ENCODE measurements around the gene PLXND1.

PLXND1 gene

GRCh38 chr3:129543999-129544398 lies 62.5 kb downstream of the PLXND1 start:
- H3K27me3 Mint-ChIP-seq, result no peaks in the 10 kb centered on the region
- ATAC-seq (no peak), DNase-seq (no peak)
- H3K36me3 Mint-ChIP-seq (ENCODE audit: low read depth), result no peaks in the 10 kb centered on the region
- no peak overlapping the region for H3K4me3 Mint-ChIP-seq
- H3K4me1 Mint-ChIP-seq, result no peaks in the 10 kb centered on the region
- no peak overlapping the region for H3K27ac Mint-ChIP-seq
- H3K9me3 Mint-ChIP-seq, result no peaks in the 10 kb centered on the region

- ATAC-seq (no peak), DNase-seq (no peak)
- Mint-ChIP-seq H3K27ac (no peak within 1 kb of the TSS), H3K4me3 (no peak within 1 kb of the TSS), H3K36me3 (ENCODE audit: low read depth) (no peaks in the 10 kb centered on the region), H3K4me1 (no peaks in the 10 kb centered on the region), H3K27me3 (no peaks in the 10 kb centered on the region), H3K9me3 (no peaks in the 10 kb centered on the region)
Measured at GRCh38 chr3:129543156-129543790, 63.2 kb downstream of the PLXND1 start, which contains the start of gene H1-8. Gene H1-8 (plus strand): TSS chr3:129543175. CDS start chr3:129543219, 44 bp downstream.

GRCh38 chr3:129542747-129543146 lies 63.7 kb downstream of the PLXND1 start:
- no peak for ATAC-seq
- Mint-ChIP-seq H3K27me3 (no peaks in the 10 kb centered on the region), H3K9me3 (no peaks in the 10 kb centered on the region), H3K27ac (no peak overlapping the region), H3K36me3 (ENCODE audit: low read depth) (no peaks in the 10 kb centered on the region), H3K4me1 (no peaks in the 10 kb centered on the region), H3K4me3 (no peak overlapping the region)
- no peak for DNase-seq

- no peak for ATAC-seq
Measured at GRCh38 chr3:129540776-129541516, 65.5 kb downstream of the PLXND1 start.

GRCh38 chr3:129539206-129539605 lies 67.3 kb downstream of the PLXND1 start:
- H3K9me3 Mint-ChIP-seq, result no peaks in the 10 kb centered on the region
- ATAC-seq (no peak), DNase-seq (no peak)
- H3K36me3 Mint-ChIP-seq (ENCODE audit: low read depth), result no peaks in the 10 kb centered on the region
- H3K4me1 Mint-ChIP-seq, result no peaks in the 10 kb centered on the region
- H3K4me3 Mint-ChIP-seq, result no peak overlapping the region
- H3K27me3 Mint-ChIP-seq, result no peaks in the 10 kb centered on the region
- H3K27ac Mint-ChIP-seq, result no peak overlapping the region

More at GRCh38 chr3:129540776-129541516, 65.5 kb downstream of the PLXND1 start:
- H3K27ac Mint-ChIP-seq, result no peak overlapping the region
- H3K9me3 Mint-ChIP-seq, result no peaks in the 10 kb centered on the region
- H3K4me3 Mint-ChIP-seq, result no peak overlapping the region
- no peaks in the 10 kb centered on the region for H3K4me1 Mint-ChIP-seq
- no peaks in the 10 kb centered on the region for H3K27me3 Mint-ChIP-seq
- no peaks in the 10 kb centered on the region for H3K36me3 Mint-ChIP-seq (ENCODE audit: low read depth)
- no peak for DNase-seq

- no peak for ATAC-seq
- H3K4me3 Mint-ChIP-seq, result no peak overlapping the region
- no peaks in the 10 kb centered on the region for H3K9me3 Mint-ChIP-seq
- no peak overlapping the region for H3K27ac Mint-ChIP-seq
- DNase-seq, result no peak
- no peaks in the 10 kb centered on the region for H3K4me1 Mint-ChIP-seq
- no peaks in the 10 kb centered on the region for H3K27me3 Mint-ChIP-seq
- no peaks in the 10 kb centered on the region for H3K36me3 Mint-ChIP-seq (ENCODE audit: low read depth)
Measured at GRCh38 chr3:129536804-129537203, 69.7 kb downstream of the PLXND1 start.

- Mint-ChIP-seq H3K27me3 (no peaks in the 10 kb centered on the region), H3K27ac (no peak overlapping the region), H3K4me1 (no peaks in the 10 kb centered on the region), H3K4me3 (no peak overlapping the region), H3K36me3 (ENCODE audit: low read depth) (no peaks in the 10 kb centered on the region), H3K9me3 (no peaks in the 10 kb centered on the region)
- ATAC-seq (no peak), DNase-seq (no peak)
Measured at GRCh38 chr3:129536374-129536667, 70.2 kb downstream of the PLXND1 start.

- Mint-ChIP-seq H3K36me3 (ENCODE audit: low read depth) (no peaks in the 10 kb centered on the region), H3K4me3 (no peak overlapping the region), H3K27ac (no peak overlapping the region), H3K27me3 (no peaks in the 10 kb centered on the region), H3K4me1 (no peaks in the 10 kb centered on the region), H3K9me3 (no peaks in the 10 kb centered on the region)
- no peak for DNase-seq
- no peak for ATAC-seq
Measured at GRCh38 chr3:129535075-129535474, 71.4 kb downstream of the PLXND1 start.

- Mint-ChIP-seq H3K4me1 (no peaks in the 10 kb centered on the region), H3K27me3 (no peaks in the 10 kb centered on the region), H3K36me3 (ENCODE audit: low read depth) (no peaks in the 10 kb centered on the region), H3K9me3 (no peaks in the 10 kb centered on the region), H3K4me3 (no peak overlapping the region), H3K27ac (no peak overlapping the region)
- ATAC-seq (no peak), DNase-seq (no peak)
Measured at GRCh38 chr3:129534428-129535027, 71.9 kb downstream of the PLXND1 start.

- no peaks in the 10 kb centered on the region for H3K9me3 Mint-ChIP-seq
- H3K4me1 Mint-ChIP-seq, result no peaks in the 10 kb centered on the region
- H3K36me3 Mint-ChIP-seq (ENCODE audit: low read depth), result no peaks in the 10 kb centered on the region
- H3K27me3 Mint-ChIP-seq, result no peaks in the 10 kb centered on the region
- no peak for ATAC-seq
- DNase-seq, result no peak
- H3K4me3 Mint-ChIP-seq, result no peak overlapping the region
- H3K27ac Mint-ChIP-seq, result no peak overlapping the region
Measured at GRCh38 chr3:129533406-129533805, 73.1 kb downstream of the PLXND1 start.

- Mint-ChIP-seq H3K4me3 (no peak overlapping the region), H3K4me1 (no peaks in the 10 kb centered on the region), H3K27me3 (no peaks in the 10 kb centered on the region), H3K27ac (no peak overlapping the region), H3K9me3 (no peaks in the 10 kb centered on the region), H3K36me3 (ENCODE audit: low read depth) (no peaks in the 10 kb centered on the region)
- ATAC-seq (no peak), DNase-seq (no peak)
Measured at GRCh38 chr3:129532261-129532660, 74.2 kb downstream of the PLXND1 start.

- no peaks in the 10 kb centered on the region for H3K27me3 Mint-ChIP-seq
- H3K4me3 Mint-ChIP-seq, result no peak overlapping the region
- no peak overlapping the region for H3K27ac Mint-ChIP-seq
- no peak for DNase-seq
- H3K36me3 Mint-ChIP-seq (ENCODE audit: low read depth), result no peaks in the 10 kb centered on the region
- no peak for ATAC-seq
- peaks cover 2% of the 10 kb centered on the region for H3K4me1 Mint-ChIP-seq
- no peaks in the 10 kb centered on the region for H3K9me3 Mint-ChIP-seq
Measured at GRCh38 chr3:129531699-129532098, 74.8 kb downstream of the PLXND1 start.

- H3K36me3 Mint-ChIP-seq (ENCODE audit: low read depth), result no peaks in the 10 kb centered on the region
- no peak for ATAC-seq
- no peak overlapping the region for H3K27ac Mint-ChIP-seq
- DNase-seq, result no peak
- peaks cover 5% of the 10 kb centered on the region for H3K4me1 Mint-ChIP-seq
- no peak overlapping the region for H3K4me3 Mint-ChIP-seq
- no peaks in the 10 kb centered on the region for H3K9me3 Mint-ChIP-seq
- H3K27me3 Mint-ChIP-seq, result no peaks in the 10 kb centered on the region
Measured at GRCh38 chr3:129530821-129531220, 75.7 kb downstream of the PLXND1 start.

- no peaks in the 10 kb centered on the region for H3K27me3 Mint-ChIP-seq
- H3K9me3 Mint-ChIP-seq, result no peaks in the 10 kb centered on the region
- no peak overlapping the region for H3K27ac Mint-ChIP-seq
- H3K4me3 Mint-ChIP-seq, result no peak overlapping the region
- H3K36me3 Mint-ChIP-seq (ENCODE audit: low read depth), result no peaks in the 10 kb centered on the region
- ATAC-seq (no peak), DNase-seq (no peak)
- peaks cover 8% of the 10 kb centered on the region for H3K4me1 Mint-ChIP-seq
Measured at GRCh38 chr3:129530251-129530791, 76.2 kb downstream of the PLXND1 start.

All from activated naive CD8-positive, alpha-beta T cell treated with anti-CD3 and anti-CD28 coated beads, Interleukin-2, amount 50 U/mL, for 24 hours (primary cell).